Measurements from ENCODE around the gene CLK2. TPM values are rescaled to one million over a fixed set of nuclear protein-coding genes. Genes with fewer than 3 reads are reported as not detected.

The CLK2 gene
- total RNA-seq, 1 donor from 2014 or later = 101 TPM

DNA sequence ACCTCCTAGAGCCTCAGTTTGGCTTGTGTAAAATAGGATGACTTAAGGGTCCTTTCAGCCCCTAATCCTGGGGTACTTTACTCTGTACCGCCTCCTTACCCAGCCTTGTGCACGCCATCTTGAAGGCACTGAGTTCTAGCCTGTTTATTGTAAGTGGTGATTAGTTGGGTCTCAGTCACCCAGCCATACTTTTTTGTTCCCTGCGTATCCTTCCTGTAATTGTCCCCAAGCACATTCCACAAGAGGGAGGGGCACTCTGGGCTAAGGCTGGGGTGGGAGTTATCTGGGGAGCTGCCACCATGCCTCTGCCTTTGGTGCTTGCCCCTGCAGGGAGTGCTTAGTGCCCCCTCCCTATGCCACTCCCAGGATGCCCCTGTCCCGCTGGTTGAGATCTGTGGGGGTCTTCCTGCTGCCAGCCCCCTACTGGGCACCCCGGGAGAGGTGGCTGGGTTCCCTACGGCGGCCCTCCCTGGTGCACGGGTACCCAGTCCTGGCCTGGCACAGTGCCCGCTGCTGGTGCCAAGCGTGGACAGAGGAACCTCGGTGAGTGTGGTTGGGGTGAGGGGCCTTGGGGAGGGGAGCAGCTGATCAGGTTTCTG lies 36.2 kb upstream of the CLK2 start:
- Mint-ChIP-seq H3K27ac (ENCODE audit: unreplicated experiment) (peak overlapping the region; percentile 95), H3K36me3 (ENCODE audit: low read depth) (peaks cover 30% of the 10 kb centered on the region), H3K4me3 (peak overlapping the region; percentile 98), H3K9me3 (no peaks in the 10 kb centered on the region), H3K4me1 (peaks cover 55% of the 10 kb centered on the region), H3K27me3 (ENCODE audit: low read depth) (no peaks in the 10 kb centered on the region)
- no peak for DNase-seq (ENCODE audit: low read depth, low spot score)
- TF ChIP-seq, protein P1, sequence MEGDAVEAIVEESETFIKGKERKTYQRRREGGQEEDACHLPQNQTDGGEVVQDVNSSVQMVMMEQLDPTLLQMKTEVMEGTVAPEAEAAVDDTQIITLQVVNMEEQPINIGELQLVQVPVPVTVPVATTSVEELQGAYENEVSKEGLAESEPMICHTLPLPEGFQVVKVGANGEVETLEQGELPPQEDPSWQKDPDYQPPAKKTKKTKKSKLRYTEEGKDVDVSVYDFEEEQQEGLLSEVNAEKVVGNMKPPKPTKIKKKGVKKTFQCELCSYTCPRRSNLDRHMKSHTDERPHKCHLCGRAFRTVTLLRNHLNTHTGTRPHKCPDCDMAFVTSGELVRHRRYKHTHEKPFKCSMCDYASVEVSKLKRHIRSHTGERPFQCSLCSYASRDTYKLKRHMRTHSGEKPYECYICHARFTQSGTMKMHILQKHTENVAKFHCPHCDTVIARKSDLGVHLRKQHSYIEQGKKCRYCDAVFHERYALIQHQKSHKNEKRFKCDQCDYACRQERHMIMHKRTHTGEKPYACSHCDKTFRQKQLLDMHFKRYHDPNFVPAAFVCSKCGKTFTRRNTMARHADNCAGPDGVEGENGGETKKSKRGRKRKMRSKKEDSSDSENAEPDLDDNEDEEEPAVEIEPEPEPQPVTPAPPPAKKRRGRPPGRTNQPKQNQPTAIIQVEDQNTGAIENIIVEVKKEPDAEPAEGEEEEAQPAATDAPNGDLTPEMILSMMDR (conservative IDR thresholded peaks at IDR 0.05) = no peak

DNA sequence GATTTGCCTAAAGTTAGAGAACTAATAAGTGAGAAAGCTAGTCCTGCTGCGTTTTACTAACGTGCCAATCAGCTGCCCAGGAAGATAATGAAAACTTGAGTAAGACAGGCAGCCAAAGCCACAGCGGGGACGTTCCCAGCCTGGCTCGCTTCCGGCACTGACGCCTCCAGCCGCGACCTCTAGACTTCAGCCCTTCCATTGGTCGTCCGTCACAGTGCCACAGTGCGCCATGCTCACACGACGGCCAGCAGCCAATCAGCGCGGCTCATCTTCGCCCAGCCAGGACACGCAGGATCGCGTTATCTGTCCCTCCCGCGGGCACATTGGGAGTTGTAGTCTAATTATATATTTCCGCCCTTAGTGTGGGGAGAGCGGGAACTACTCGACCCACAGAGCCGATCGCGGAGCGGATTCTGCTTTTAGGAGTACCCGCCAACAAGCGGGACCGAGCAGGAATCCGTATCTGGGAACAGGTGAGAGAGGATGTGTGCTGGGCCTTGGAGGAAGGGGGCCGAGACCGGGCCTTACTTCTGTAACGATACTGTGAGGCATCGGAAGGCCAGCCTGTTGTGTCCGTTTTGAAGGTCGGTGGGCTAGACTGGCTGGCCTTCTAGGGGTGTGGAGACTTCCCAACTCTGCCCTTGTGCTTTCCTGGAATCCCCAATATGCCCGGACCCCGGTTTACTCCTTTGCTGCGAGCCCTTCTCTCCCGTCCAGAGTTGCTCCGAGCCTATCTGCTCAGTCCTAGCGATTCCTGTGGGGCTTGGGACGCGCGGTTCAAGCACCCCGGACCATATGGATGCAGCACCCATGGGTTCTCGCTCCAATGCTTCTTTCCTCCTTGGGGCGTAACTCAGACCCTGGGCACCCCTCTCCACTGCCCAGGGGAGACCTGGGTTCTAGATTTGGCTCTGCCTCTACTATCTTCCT lies 35.5 kb upstream of the CLK2 start, which contains the start of gene FDPS:
FDPS (plus strand) TSS at position 374 of the 930 bp plus-strand sequence. CDS start 924 bp downstream, outside the sequence.
- peaks cover 58% of the 10 kb centered on the region for H3K4me1 Mint-ChIP-seq
- H3K27me3 Mint-ChIP-seq (ENCODE audit: low read depth) = no peaks in the 10 kb centered on the region
- peak within 1 kb of the TSS; percentile 98 for H3K4me3 Mint-ChIP-seq
- DNase-seq (ENCODE audit: low read depth, low spot score) = peak; percentile 88
- H3K27ac Mint-ChIP-seq (ENCODE audit: unreplicated experiment) = peak within 1 kb of the TSS; percentile 95
- no peaks in the 10 kb centered on the region for H3K9me3 Mint-ChIP-seq
- TF ChIP-seq, protein P1 (conservative IDR thresholded peaks at IDR 0.05) = no peak
- H3K36me3 Mint-ChIP-seq (ENCODE audit: low read depth) = peaks cover 30% of the 10 kb centered on the region

DNA sequence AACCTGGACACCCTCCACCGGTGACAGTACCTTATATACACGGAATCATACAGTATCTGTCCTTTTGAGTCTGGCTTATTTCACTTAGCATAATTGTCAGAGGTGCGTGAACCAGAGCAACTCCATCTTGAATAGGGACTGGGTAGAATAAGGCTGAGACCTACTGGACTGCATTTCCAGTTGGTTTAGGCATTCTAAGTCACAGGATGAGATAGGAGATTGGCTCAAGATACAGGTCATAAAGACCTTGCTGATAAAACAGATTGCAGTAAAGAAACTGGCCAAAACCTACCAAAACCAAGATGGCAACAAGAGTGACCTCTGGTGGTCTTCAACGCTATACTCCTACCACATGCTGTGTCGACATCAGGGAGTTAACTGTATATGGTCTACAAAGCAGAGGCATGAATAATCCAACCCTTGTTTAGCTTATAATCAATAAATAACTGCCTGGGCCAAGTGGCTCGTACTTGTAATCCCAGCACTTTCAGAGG lies 34.0 kb upstream of the CLK2 start:
- Mint-ChIP-seq H3K4me1 (peaks cover 54% of the 10 kb centered on the region), H3K27ac (ENCODE audit: unreplicated experiment) (peak overlapping the region; percentile 84), H3K36me3 (ENCODE audit: low read depth) (peaks cover 21% of the 10 kb centered on the region), H3K27me3 (ENCODE audit: low read depth) (no peaks in the 10 kb centered on the region), H3K4me3 (peak overlapping the region; percentile 84), H3K9me3 (no peaks in the 10 kb centered on the region)
- DNase-seq (ENCODE audit: low read depth, low spot score) = no peak
- TF ChIP-seq, protein P1 (conservative IDR thresholded peaks at IDR 0.05) = peak; percentile 50

DNA sequence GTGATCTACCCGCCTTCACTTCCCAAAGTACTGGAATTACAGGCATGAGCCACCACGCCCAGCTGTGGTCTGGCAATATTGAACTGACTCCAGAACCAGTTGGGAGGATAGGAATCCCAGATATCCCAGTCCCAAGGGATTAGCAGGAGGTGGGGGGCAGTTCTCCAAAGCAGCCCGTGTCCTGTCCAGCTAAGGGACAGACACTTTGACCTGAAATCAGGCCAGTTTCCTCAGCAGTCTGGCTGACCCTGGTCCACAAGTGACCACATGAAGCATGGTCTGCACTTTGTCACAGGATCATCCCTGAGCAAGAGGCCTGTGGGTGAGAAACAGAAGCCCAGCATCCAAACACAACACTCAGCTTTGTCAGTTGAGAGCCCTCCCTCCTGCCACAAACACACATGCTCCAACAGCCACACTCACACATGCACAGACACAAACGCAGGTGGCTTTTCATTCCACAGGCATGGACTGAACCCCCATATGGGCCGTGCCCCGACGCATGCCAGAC lies 32.6 kb upstream of the CLK2 start:
- TF ChIP-seq, protein P1 (conservative IDR thresholded peaks at IDR 0.05) = no peak
- Mint-ChIP-seq H3K4me1 (peaks cover 50% of the 10 kb centered on the region), H3K9me3 (no peaks in the 10 kb centered on the region), H3K36me3 (ENCODE audit: low read depth) (peaks cover 11% of the 10 kb centered on the region), H3K27me3 (ENCODE audit: low read depth) (no peaks in the 10 kb centered on the region), H3K27ac (ENCODE audit: unreplicated experiment) (peak overlapping the region; percentile 84), H3K4me3 (peak overlapping the region; percentile 62)
- DNase-seq (ENCODE audit: low read depth, low spot score) = no peak

DNA sequence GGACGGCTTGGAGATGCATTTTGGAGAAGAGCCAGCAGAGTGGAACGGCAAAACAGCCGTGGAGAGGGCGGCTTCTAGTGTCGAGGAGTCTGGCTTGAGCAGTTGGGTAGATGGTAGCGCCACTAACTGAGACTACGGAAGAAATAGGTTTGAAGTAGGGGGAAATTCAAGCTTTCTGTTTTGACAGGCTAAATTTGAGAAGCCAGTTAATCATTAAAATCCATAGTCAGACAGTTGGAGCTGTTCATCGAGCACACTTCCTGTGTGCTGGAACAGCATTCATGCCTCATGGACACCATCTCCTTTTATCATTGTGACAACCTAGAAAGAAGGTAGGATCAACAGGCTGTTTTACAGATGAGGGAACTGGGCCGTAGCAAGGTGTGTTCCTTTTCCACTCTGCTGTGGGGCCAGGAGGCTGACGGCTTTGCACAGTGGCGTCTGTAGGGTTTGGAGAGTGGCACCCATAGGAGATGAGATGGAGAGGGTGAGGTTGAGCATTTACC lies 31.3 kb upstream of the CLK2 start:
- DNase-seq (ENCODE audit: low read depth, low spot score) = no peak
- TF ChIP-seq, protein P1 (conservative IDR thresholded peaks at IDR 0.05) = no peak
- no peak overlapping the region for H3K4me3 Mint-ChIP-seq
- H3K27ac Mint-ChIP-seq (ENCODE audit: unreplicated experiment) = peak overlapping the region; percentile 91
- peaks cover 39% of the 10 kb centered on the region for H3K4me1 Mint-ChIP-seq
- no peaks in the 10 kb centered on the region for H3K9me3 Mint-ChIP-seq
- peaks cover 4% of the 10 kb centered on the region for H3K36me3 Mint-ChIP-seq (ENCODE audit: low read depth)
- H3K27me3 Mint-ChIP-seq (ENCODE audit: low read depth) = no peaks in the 10 kb centered on the region
